Measurements from ENCODE around the gene EVPLL.
"Not testable (repeated sequence)": the region's sequence is repeated elsewhere in the genome, so short reads cannot be mapped to it uniquely, and the experiment has no call there.

Gene EVPLL

GRCh38 chr17:18379246-18380146 lies 1.9 kb downstream of the EVPLL start:
- DNase-seq, result no peak

- DNase-seq, result no peak
Measured at GRCh38 chr17:18380471-18381157, 3.0 kb downstream of the EVPLL start.

GRCh38 chr17:18381158-18381952 lies 3.8 kb downstream of the EVPLL start:
- DNase-seq, result no peak

GRCh38 chr17:18381953-18382245 lies 4.3 kb downstream of the EVPLL start:
- no peak for DNase-seq

GRCh38 chr17:18382441-18383078 lies 5.0 kb downstream of the EVPLL start:
- DNase-seq, result no peak

GRCh38 chr17:18383079-18383481 lies 5.5 kb downstream of the EVPLL start:
- not testable (repeated sequence) for DNase-seq

GRCh38 chr17:18384271-18384670 lies 6.7 kb downstream of the EVPLL start:
- DNase-seq, result not testable (repeated sequence)

GRCh38 chr17:18387583-18387982 lies 10.0 kb downstream of the EVPLL start:
- not testable (repeated sequence) for DNase-seq

GRCh38 chr17:18388266-18388665 lies 10.7 kb downstream of the EVPLL start:
- DNase-seq, result not testable (repeated sequence)

- DNase-seq, result not testable (repeated sequence)
Measured at GRCh38 chr17:18388728-18389127, 11.2 kb downstream of the EVPLL start.

GRCh38 chr17:18401872-18402590 lies 24.5 kb downstream of the EVPLL start:
- DNase-seq, result not testable (repeated sequence)

- DNase-seq, result not testable (repeated sequence)
Measured at GRCh38 chr17:18403166-18403565, 25.6 kb downstream of the EVPLL start.

- not testable (repeated sequence) for DNase-seq
Measured at GRCh38 chr17:18403604-18404003, 26.0 kb downstream of the EVPLL start.

GRCh38 chr17:18408906-18409305 lies 31.3 kb downstream of the EVPLL start:
- not testable (repeated sequence) for DNase-seq

GRCh38 chr17:18409321-18409720 lies 31.7 kb downstream of the EVPLL start:
- DNase-seq, result not testable (repeated sequence)

- DNase-seq, result not testable (repeated sequence)
Measured at GRCh38 chr17:18410736-18411135, 33.2 kb downstream of the EVPLL start.

GRCh38 chr17:18411377-18411864 lies 33.8 kb downstream of the EVPLL start:
- not testable (repeated sequence) for DNase-seq

- DNase-seq, result not testable (repeated sequence)
Measured at GRCh38 chr17:18412001-18412538, 34.5 kb downstream of the EVPLL start.

GRCh38 chr17:18421521-18421920 lies 43.9 kb downstream of the EVPLL start:
- not testable (repeated sequence) for DNase-seq

GRCh38 chr17:18422464-18422863 lies 44.9 kb downstream of the EVPLL start:
- DNase-seq, result not testable (repeated sequence)

GRCh38 chr17:18423015-18423414 lies 45.4 kb downstream of the EVPLL start:
- not testable (repeated sequence) for DNase-seq

Data from SHP77 treated with DMSO at 0.1 percent for 48 hours (cell line).